Panc1 (cell line): ENCODE data around the gene SLC51B. TPM values are rescaled to one million over a fixed set of nuclear protein-coding genes. Genes with fewer than 3 reads are reported as not detected.

Experiments
- ATAC-seq: fragments of 200-7000 bp; cut with Tn5 transposase; 2 replicates; pipeline ENCODE4 v1.9.1; 2020; ENCODE audit warnings: mild to moderate bottlenecking, moderate library complexity
- BruUV-seq: library from RNA; stranded (reverse); fragments of 400-500 nt; replicated peaks from 2 replicates; lab custom pipeline; 2021; lab: Mats Ljungman, UMichigan
- CTCF ChIA-PET: fragments of 300-600 bp; sonication (Branson Sonifier 250); formaldehyde crosslinking; loops from one replicate; lab custom pipeline; 2022; ENCODE audit warnings: antibody characterized with exemption; lab: Charles Lee
- POLR2A ChIA-PET: fragments of 300-600 bp; sonication (Branson Sonifier 250); formaldehyde crosslinking; loops from one replicate; lab custom pipeline; 2022; ENCODE audit warnings: antibody characterized with exemption; lab: Charles Lee
- DNase-seq: peaks from one replicate; pipeline ENCODE4 v3.0.0-alpha.2; 2010; ENCODE audit warnings: low read depth, low spot score
- H3K27ac ChIP-seq: 2 replicates; pipeline ENCODE4 v1.5.1; 2011; ENCODE audit warnings: mild to moderate bottlenecking, low read length, inconsistent platforms
- H3K27me3 ChIP-seq: fragments of 200-500 bp; sonication (Bioruptor generic); 2 replicates; pipeline ENCODE4 v1.6.0; 2014; ENCODE audit warnings: low read length, inconsistent platforms; ENCODE audit not compliant: control insufficient read depth, insufficient read depth
- H3K36me3 ChIP-seq: fragments of 200-500 bp; sonication (Bioruptor generic); 2 replicates; pipeline ENCODE4 v1.5.1; 2014; ENCODE audit warnings: inconsistent platforms, mild to moderate bottlenecking, low read length, moderate library complexity; ENCODE audit not compliant: control insufficient read depth, insufficient read depth
- H3K4me1 ChIP-seq: 2 replicates; pipeline ENCODE4 v1.5.1; 2011; ENCODE audit warnings: inconsistent platforms, mild to moderate bottlenecking, low read length, moderate library complexity; ENCODE audit not compliant: control insufficient read depth, insufficient read depth
- H3K4me3 ChIP-seq, 2 experiments: 2 replicates each; pipeline ENCODE4 v1.5.1; 2011 to 2012; ENCODE audit warnings: low read depth in 2 of 2, low read length in 2 of 2, mild to moderate bottlenecking in 2 of 2, inconsistent platforms in 1 of 2, moderate library complexity in 1 of 2
- H3K9me3 ChIP-seq: fragments of 200-500 bp; sonication (Bioruptor generic); 2 replicates; pipeline ENCODE4 v1.5.1; 2014; ENCODE audit warnings: low read depth, mild to moderate bottlenecking, inconsistent platforms, low read length, moderate library complexity; ENCODE audit not compliant: control insufficient read depth, insufficient read depth
- POLR2AphosphoS5 ChIP-seq: IDR thresholded peaks from 2 replicates; pipeline ENCODE4 v1.6.1; 2012; ENCODE audit warnings: mild to moderate bottlenecking, low read depth, low read length, moderate library complexity
- SIN3A ChIP-seq: IDR thresholded peaks from 2 replicates; pipeline ENCODE4 v1.6.1; 2012; ENCODE audit warnings: low read depth, mild to moderate bottlenecking, low read length, moderate library complexity, borderline replicate concordance; ENCODE audit not compliant: insufficient read depth
- TCF7L2 ChIP-seq: IDR thresholded peaks from 2 replicates; pipeline ENCODE4 v1.6.1; 2011; ENCODE audit warnings: mild to moderate bottlenecking, low read depth, low read length, inconsistent platforms
- in situ Hi-C: cut with HindIII; loops from 2 replicates; pipeline ENCODE4 v1.10.0; 2016; ENCODE audit warnings: low sequenced_read_pairs, low pct_unique_long_range_greater_than_20kb
- intact Hi-C: fragments of 100-400 bp; cut with micrococcal nuclease; formaldehyde crosslinking; loops from one replicate; pipeline ENCODE4 v1.10.0; 2022; ENCODE audit not compliant: unreplicated experiment
- total RNA-seq: library from RNA; stranded (reverse); gene quantifications from one replicate; pipeline ENCODE4 v1.2.1, GENCODE V29; 2021; ENCODE audit not compliant: unreplicated experiment
- TF ChIP-seq, protein P1 (sequence below): fragments of 450-650 bp; IDR thresholded peaks from 2 replicates; pipeline ENCODE4 v1.5.1; 2017; ENCODE audit warnings: mild to moderate bottlenecking
- TF ChIP-seq, protein P2 (sequence below), 2 experiments: IDR thresholded peaks; 2 replicates each; pipeline ENCODE4 v1.6.1; 2011 to 2012; ENCODE audit warnings: low read depth in 2 of 2, control low read depth in 1 of 2, low read length in 1 of 2, mild to moderate bottlenecking in 1 of 2, moderate library complexity in 1 of 2; ENCODE audit not compliant: insufficient read depth in 1 of 2

Gene SLC51B
- total RNA-seq, 1 experiment from 2014 or later: 0.51 TPM

DNA sequence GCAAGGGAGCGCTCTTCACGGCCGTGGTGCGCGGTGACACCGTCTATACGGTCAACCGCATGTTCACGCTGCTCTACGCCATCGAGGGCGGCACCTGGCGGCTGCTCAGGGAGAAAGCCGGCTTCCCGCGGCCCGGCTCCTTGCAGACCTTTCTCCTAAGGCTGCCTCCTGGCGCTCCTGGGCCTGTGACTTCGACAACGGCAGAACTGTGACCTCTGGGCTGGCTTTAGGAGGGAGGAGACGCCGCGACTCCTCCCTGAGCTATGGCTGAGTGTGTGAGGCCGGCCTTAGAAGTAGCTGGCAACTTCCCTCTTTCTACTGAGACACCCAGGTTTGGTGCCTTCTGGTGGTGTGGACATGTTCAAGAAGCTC, 32.8 kb downstream of the SLC51B start:
- ChIA-PET CTCF (interaction anchor here (0.5 to 2.1 kb wide), 6 partner anchors 11 to 293 kb away, joined by 4 to 24 read pairs (median 4); no protein-coding TSS in a partner anchor), POLR2A (interaction anchor here (1.0 kb wide), 1 partner anchor 22 kb away, joined by 3 read pairs; no protein-coding TSS in a partner anchor)
- no TSS peak for BruUV-seq
- in situ Hi-C loops (no loop called here), intact Hi-C loops (loop anchor here (1.0 to 2.0 kb wide), 2 partner anchors 24 to 45 kb away; no protein-coding TSS in a partner anchor)
- TF ChIP-seq, protein P1, sequence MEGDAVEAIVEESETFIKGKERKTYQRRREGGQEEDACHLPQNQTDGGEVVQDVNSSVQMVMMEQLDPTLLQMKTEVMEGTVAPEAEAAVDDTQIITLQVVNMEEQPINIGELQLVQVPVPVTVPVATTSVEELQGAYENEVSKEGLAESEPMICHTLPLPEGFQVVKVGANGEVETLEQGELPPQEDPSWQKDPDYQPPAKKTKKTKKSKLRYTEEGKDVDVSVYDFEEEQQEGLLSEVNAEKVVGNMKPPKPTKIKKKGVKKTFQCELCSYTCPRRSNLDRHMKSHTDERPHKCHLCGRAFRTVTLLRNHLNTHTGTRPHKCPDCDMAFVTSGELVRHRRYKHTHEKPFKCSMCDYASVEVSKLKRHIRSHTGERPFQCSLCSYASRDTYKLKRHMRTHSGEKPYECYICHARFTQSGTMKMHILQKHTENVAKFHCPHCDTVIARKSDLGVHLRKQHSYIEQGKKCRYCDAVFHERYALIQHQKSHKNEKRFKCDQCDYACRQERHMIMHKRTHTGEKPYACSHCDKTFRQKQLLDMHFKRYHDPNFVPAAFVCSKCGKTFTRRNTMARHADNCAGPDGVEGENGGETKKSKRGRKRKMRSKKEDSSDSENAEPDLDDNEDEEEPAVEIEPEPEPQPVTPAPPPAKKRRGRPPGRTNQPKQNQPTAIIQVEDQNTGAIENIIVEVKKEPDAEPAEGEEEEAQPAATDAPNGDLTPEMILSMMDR: peak; percentile 87
- TF ChIP-seq SIN3A (no peak), POLR2AphosphoS5 (no peak), TCF7L2 (no peak)
- TF ChIP-seq, protein P2, sequence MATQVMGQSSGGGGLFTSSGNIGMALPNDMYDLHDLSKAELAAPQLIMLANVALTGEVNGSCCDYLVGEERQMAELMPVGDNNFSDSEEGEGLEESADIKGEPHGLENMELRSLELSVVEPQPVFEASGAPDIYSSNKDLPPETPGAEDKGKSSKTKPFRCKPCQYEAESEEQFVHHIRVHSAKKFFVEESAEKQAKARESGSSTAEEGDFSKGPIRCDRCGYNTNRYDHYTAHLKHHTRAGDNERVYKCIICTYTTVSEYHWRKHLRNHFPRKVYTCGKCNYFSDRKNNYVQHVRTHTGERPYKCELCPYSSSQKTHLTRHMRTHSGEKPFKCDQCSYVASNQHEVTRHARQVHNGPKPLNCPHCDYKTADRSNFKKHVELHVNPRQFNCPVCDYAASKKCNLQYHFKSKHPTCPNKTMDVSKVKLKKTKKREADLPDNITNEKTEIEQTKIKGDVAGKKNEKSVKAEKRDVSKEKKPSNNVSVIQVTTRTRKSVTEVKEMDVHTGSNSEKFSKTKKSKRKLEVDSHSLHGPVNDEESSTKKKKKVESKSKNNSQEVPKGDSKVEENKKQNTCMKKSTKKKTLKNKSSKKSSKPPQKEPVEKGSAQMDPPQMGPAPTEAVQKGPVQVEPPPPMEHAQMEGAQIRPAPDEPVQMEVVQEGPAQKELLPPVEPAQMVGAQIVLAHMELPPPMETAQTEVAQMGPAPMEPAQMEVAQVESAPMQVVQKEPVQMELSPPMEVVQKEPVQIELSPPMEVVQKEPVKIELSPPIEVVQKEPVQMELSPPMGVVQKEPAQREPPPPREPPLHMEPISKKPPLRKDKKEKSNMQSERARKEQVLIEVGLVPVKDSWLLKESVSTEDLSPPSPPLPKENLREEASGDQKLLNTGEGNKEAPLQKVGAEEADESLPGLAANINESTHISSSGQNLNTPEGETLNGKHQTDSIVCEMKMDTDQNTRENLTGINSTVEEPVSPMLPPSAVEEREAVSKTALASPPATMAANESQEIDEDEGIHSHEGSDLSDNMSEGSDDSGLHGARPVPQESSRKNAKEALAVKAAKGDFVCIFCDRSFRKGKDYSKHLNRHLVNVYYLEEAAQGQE (IDR thresholded peaks at IDR 0.05; ENCODE audit: insufficient read depth in 1 of 2, low read depth in 2 of 2, low read length in 1 of 2): peak in 1 of 2 experiments; percentile 54; a peak in 1 of 4 replicates
- no peaks in the 10 kb centered on the region; the same call in 1 of the 2 replicates for H3K27me3 ChIP-seq
- peak; percentile 96 for ATAC-seq
- no peaks in the 10 kb centered on the region for H3K9me3 ChIP-seq
- no peaks in the 10 kb centered on the region for H3K36me3 ChIP-seq
- H3K4me3 ChIP-seq: no peak overlapping the region
- DNase-seq: no peak
- H3K27ac ChIP-seq: no peak overlapping the region
- H3K4me1 ChIP-seq: no peaks in the 10 kb centered on the region; the same call in 1 of the 2 replicates

DNA sequence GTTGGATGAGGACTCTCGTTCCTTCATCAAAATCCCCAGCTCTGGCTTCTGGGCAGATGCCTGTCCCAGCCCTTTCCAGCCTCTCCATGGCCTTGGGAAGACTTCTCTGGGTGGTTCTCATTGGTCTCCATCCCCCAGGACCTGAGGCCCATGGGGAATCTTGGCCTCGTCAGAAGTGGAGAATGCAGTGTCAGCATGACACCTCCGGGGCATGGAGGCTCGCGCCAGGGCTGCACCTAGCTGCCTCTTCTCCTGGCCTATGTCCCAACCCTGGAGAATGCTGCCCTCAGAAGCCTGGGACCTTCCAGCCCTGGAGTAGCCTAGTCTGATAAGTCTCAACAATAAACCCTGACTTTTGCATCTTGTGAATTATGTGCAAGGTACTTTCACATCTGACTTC, 34.4 kb downstream of the SLC51B start:
- DNase-seq (no peak), ATAC-seq (no peak)
- Histone ChIP-seq H3K27me3 (no peaks in the 10 kb centered on the region; the same call in 1 of the 2 replicates), H3K9me3 (no peaks in the 10 kb centered on the region), H3K27ac (no peak overlapping the region), H3K36me3 (no peaks in the 10 kb centered on the region), H3K4me3 (no peak overlapping the region), H3K4me1 (no peaks in the 10 kb centered on the region; the same call in 1 of the 2 replicates)
- CTCF ChIA-PET: interaction anchor here (0.8 to 1.2 kb wide), 2 partner anchors 18 to 27 kb away, joined by 4 to 6 read pairs; no protein-coding TSS in a partner anchor
- in situ Hi-C loops (no loop called here), intact Hi-C loops (loop anchor here (2.0 kb wide), 1 partner anchor 47 kb away; no protein-coding TSS in a partner anchor)
- BruUV-seq: no TSS peak
- TF ChIP-seq, protein P1: no peak
- TF ChIP-seq, protein P2 (IDR thresholded peaks at IDR 0.05; ENCODE audit: insufficient read depth in 1 of 2, low read depth in 2 of 2, low read length in 1 of 2): no peak
- TF ChIP-seq POLR2AphosphoS5 (no peak), SIN3A (no peak), TCF7L2 (no peak)
- POLR2A ChIA-PET: no interaction called here
